HG03064 (cell line): Measurements from ENCODE around the gene THRSP.
"Not testable (repeated sequence)": the region's sequence is repeated elsewhere in the genome, so short reads cannot be mapped to it uniquely, and the experiment has no call there.

Source experiments
- ATAC-seq: cut with Tn5 transposase; IDR thresholded peaks from one replicate; pipeline ENCODE4 v1.9.1; 2021; ENCODE audit warnings: low read depth; ENCODE audit not compliant: unreplicated experiment

THRSP gene

DNA sequence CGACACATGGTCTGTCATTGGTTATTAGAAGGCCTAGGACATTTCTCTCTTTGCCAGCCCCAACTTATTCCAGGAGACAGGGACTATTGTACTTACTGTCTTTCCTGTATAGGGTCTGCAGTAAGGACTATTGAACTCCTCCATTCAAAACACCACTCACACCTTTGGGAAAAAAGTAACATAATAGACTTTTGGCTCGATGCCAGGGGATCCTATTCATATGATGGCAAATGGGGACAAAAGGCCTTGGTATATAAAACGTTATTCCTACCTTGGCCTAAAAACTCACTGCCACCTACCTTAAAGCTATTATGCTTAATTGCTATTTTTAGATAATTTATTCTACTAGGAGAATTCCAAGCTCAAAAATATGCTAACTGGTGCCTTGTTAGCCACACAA, 22.3 kb downstream of the THRSP start:
- ATAC-seq, result no peak

DNA sequence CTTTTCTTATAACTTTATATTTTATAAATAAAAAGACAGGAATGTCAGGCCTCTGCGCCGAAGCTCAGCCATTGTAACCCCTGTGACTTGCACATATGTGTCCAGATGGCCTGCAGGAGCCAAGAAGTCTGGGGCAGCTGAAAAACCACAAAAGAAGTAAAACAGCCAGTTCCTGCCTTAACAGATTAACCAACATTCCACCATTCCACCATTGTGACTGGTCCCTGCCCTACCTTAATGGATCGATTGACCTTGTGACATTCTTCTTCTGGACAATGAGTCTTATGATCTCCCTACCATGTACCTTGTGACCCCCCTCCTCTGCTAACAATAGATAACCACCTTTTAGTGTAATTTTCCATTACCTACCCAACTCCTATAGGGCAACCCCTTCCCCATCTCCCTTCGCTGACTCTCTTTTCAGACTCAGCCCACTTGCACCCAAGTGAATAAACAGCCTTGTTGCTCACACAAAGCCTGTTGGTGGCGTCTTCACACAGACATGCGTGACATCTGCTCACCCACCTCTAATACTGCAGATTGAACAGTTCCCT, 22.9 kb downstream of the THRSP start:
- not testable (repeated sequence) for ATAC-seq

DNA sequence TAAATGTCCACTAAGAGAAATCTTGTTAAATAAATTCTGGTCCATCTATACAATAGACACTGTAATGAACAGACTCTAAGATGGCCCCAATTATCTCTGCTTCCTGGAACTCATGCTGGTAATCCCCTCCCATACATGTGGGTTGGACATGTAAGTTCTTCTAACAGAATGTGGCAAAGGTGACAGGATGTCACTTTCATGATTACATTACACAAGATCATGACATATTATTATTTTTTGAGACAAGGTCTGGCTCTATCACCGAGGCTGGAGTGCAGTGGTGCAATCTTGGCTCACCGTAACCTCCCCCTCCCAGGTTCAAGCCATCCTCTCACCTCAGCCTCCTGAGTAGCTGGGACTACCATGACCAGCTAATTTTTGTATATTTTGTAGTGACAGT, 30.6 kb downstream of the THRSP start:
- no peak for ATAC-seq

DNA sequence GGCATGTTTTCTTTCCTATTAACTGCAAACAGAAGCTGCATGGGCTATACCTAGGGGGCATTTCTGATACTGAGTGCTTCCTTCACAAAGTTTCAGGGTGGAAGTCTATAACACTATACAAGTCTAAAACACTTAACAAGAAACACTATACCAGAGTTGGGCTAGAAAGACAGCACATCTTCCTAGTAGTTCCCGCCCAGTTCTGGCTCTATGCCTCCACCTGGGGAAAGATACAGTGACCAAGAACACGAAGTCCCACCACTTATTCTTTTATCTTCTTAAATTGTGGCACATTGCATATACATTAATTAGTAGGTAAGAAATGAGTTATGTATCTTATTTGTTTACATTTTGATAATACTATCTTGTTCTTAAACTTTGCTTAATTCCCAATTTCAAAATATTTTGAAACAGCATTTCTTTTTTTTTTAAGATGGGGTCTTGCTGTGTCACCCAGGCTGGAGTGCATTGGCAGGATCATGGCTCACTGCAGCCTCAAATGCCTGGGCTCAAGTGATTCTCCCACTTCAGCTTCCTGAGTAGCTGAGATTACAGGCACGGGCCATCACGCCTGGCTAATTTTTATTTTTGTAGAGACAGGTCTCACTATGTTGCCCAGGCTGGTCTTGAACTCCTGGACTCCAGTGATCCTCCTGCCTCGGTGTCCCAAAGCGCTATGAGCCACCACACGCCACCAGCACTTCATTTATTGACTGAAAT, 34.2 kb downstream of the THRSP start:
- no peak for ATAC-seq

DNA sequence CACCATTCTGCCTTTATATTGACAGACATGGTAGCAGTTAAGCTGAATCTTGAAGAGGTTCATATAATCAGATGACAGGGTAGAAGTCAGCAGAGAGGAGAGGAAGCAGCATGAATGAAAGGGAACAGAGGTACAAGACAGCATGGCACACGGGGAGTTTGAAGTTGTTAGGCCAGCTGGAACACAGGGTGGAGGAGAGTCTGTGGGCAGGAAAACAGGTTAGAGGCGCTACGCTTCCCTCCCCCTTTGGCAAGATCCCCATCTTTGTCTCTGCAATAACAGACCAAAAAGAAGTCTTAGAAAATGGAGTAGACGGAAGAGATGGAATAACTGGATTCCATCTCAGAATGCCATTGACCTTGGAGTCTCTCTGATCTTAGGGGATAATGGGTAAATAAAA, 36.0 kb downstream of the THRSP start:
- ATAC-seq, result no peak

DNA sequence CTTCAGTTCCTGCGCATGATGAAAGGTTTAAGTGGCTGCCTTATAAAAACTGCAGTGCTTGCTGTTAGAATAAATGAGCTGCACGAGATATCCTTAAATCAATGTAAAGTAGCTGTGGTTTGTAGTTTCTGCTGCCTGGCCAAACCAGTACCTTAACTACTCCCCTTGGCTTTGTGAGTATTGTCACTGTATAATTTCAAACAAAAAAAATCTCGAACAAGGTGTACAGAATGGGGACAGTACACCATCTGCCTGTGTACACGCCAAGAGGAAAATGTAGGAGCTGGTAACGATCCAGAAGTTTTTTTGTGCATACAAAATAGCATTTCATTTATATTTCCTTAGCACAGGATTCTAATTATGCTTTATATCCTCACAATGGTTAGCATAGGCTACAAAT, 36.6 kb downstream of the THRSP start:
- no peak for ATAC-seq

DNA sequence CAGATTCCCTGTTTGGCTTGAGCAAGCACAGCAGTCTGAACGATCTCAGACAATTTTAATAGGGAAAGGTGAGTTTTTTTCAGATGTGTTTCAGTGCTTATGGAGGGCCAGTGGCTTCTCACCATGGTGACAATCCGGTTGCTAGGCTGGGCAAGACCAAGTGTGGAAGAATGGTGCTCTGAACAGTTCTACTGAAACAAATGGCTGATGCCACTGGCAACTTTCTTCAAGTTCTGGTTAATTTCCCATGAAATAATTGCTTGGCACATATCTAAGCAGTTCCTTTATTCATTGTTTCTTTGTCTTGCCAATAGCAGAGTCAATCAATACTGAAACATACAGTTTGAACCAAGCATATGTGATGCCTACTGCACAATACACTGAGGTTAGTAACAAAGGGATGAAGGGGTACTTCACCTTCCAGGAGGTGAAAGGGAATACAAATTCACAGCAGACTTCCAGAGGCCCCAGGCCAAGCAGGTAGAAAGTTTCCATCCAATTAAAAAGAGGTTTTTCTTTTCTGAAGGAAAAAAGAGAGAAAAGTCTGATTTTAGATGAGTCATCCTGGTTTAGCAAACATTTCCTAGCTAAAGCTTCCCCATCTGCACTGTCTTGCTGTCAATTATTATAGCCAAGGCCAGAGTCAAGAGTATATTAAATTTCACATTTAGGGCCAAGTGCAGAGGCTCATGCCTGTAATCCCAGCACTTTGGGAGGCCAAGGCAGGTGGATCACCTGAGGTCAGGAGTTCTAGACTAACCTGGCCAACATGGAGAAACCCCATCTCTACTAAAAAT, 37.2 kb downstream of the THRSP start:
- no peak for ATAC-seq

DNA sequence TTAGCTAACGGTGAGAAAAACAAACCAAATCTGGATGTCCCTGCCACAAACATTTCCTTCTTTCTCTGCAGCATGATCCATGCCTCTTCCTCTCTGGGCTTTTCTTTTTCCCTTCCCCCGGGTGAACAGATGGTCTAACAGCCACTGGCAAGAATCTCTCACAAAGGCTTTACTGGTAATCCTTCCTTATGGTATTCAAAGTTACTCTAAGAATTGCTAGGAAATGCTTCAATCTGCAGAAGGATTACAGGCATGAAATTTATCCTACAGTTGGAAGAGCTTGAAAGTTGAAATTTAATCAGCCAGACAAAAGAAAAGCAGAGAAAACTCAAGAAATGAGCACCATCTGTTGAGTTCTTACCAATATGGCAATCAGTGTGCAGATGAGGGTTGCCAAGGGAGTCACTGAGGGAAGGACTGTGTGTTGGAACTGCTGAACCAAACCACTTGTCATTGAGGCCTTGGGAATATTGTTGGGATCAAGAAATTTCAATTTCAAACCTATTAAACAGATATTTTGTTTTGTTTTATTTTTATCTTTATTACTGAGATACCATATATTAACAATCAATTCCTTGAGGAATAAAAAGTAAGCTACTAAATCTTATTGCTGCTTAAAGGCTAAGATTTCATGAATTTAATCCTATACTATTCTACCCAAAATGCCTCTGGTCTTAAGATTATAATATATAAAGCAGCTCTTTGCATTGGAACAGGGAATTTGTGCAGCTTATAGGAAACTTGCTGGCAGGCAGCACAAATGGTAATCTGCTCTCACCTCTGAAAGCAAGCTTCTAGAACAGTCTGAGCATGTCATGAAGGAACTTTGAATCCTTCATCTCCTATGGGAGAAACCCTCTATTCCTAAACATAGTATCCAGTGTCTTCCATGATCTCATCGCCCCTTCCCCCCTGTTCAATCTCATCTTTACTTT, 45.7 kb downstream of the THRSP start:
- ATAC-seq, result no peak

DNA sequence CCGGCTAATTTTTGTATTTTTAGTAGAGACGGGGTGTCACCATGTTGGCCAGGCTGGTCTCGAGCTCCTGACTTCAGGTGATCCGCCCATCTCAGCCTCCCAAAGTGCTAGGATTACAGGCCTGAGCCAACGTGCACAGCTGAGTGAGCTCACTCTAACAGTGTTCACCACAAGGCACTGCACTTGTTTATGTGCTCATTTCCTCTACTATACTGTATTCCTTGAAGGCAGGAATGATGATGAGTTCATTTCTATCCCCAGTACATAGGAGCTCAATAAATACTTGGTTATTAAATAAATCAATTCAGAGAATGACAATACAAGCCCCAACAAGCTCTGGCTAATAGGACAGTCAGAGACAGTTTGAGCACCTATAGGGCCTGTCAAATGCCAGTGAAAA, 46.7 kb downstream of the THRSP start:
- no peak for ATAC-seq

DNA sequence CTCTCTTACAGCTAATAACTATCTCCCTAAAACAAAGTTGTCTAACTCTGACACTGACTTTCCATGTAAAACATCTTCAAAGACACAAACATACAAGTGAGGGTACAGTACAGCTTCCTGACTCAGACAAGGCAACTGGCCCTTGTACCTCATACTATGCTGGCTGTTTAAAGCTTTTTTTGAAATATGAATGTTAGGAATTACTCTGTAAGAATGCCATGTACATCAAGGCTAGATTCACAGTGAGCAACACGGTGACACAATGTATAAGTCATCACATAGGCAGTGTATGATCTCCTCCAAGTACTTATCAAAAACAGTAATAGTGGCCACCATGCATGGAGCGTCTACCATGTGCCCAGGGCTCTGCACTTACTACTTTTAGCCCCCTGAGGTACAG, 47.2 kb downstream of the THRSP start:
- ATAC-seq, result no peak

DNA sequence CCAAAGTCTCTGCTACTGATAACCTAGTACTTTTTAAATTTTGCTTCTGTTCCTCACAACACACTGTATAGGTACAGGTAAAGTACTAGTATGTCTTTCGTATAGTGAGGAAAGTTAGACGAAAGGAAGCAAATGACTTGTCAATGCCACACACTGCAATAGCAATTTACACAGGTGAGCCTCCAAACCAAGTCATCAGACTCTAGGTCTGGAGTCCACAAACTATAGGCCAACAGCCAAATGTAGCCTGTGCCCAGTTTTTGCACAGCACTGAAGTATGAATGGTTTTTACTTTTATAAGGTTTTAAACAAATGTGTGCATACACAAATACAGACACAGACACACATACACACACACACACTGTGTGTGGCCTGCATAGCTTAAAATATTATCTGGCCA, 47.6 kb downstream of the THRSP start:
- ATAC-seq, result no peak

DNA sequence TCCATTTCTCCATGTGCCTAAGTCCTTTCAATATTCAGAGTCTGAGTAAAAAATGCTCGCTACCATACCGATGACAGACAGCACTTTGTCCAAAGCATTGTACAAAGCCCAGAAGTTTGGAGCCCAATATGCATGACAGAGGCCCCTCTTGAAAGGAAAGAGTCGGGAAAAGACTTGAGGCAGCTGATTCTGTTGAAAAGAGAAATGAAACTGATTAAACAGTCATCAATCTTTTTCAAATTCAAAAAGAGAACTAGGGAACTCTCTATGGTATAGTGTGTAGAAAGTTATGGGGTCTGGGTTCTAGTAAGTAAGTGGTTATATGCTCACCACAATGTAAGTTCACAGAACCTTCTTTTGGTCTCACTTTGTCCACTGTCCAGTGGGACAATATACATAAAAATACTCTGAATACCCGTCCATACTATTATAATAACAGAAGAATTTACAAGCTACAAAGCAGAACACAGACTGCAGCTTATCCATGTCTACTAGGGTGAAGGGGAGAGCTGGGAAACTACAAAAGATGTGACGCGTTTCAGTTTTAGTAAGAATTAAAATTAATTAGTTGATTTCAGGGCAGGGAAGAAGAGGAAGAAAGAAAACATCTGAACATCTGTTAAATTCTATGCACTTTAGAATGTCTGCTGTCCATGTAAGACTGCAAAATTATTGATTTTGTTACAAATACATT, 49.1 kb downstream of the THRSP start:
- peak; percentile 66 for ATAC-seq
